ENCODE results near the gene COPE. TPM values are rescaled to one million over a fixed set of nuclear protein-coding genes. Genes with fewer than 3 reads are reported as not detected.

COPE gene
- total RNA-seq, 1 donor from 2014 or later: 192 TPM

- no peaks in the 10 kb centered on the region for H3K9me3 Mint-ChIP-seq (ENCODE audit: low read depth)
- peak within 1 kb of the TSS; percentile 85 for H3K4me3 Mint-ChIP-seq (ENCODE audit: low read depth)
- H3K27me3 Mint-ChIP-seq: peaks cover 4% of the 10 kb centered on the region
- no peaks in the 10 kb centered on the region for H3K36me3 Mint-ChIP-seq (ENCODE audit: insufficient read depth)
- no peak for DNase-seq (ENCODE audit: low spot score, unreplicated experiment)
- TF ChIP-seq, protein P1, sequence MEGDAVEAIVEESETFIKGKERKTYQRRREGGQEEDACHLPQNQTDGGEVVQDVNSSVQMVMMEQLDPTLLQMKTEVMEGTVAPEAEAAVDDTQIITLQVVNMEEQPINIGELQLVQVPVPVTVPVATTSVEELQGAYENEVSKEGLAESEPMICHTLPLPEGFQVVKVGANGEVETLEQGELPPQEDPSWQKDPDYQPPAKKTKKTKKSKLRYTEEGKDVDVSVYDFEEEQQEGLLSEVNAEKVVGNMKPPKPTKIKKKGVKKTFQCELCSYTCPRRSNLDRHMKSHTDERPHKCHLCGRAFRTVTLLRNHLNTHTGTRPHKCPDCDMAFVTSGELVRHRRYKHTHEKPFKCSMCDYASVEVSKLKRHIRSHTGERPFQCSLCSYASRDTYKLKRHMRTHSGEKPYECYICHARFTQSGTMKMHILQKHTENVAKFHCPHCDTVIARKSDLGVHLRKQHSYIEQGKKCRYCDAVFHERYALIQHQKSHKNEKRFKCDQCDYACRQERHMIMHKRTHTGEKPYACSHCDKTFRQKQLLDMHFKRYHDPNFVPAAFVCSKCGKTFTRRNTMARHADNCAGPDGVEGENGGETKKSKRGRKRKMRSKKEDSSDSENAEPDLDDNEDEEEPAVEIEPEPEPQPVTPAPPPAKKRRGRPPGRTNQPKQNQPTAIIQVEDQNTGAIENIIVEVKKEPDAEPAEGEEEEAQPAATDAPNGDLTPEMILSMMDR (IDR thresholded peaks at IDR 0.05; ENCODE audit: unreplicated experiment): no peak
- peak within 1 kb of the TSS; percentile 73 for H3K27ac Mint-ChIP-seq
- peaks cover 10% of the 10 kb centered on the region for H3K4me1 Mint-ChIP-seq (ENCODE audit: low read depth)
These were observed 23.3 kb downstream of the COPE start, which contains the start of gene CERS1 for GRCh38 chr19:18895824-18896341. CERS1 (minus strand) TSS chr19:18896158; CDS start chr19:18896072, 86 bp downstream.

GRCh38 chr19:18895038-18895823, 24.0 kb downstream of the COPE start:
- H3K4me3 Mint-ChIP-seq (ENCODE audit: low read depth): peak overlapping the region; percentile 79
- no peaks in the 10 kb centered on the region for H3K36me3 Mint-ChIP-seq (ENCODE audit: insufficient read depth)
- H3K4me1 Mint-ChIP-seq (ENCODE audit: low read depth): peaks cover 10% of the 10 kb centered on the region
- H3K9me3 Mint-ChIP-seq (ENCODE audit: low read depth): no peaks in the 10 kb centered on the region
- DNase-seq (ENCODE audit: low spot score, unreplicated experiment): peak; percentile 65
- H3K27me3 Mint-ChIP-seq: peaks cover 4% of the 10 kb centered on the region
- TF ChIP-seq, protein P1 (IDR thresholded peaks at IDR 0.05; ENCODE audit: unreplicated experiment): peak; percentile 64
- H3K27ac Mint-ChIP-seq: peak overlapping the region; percentile 73

DNA sequence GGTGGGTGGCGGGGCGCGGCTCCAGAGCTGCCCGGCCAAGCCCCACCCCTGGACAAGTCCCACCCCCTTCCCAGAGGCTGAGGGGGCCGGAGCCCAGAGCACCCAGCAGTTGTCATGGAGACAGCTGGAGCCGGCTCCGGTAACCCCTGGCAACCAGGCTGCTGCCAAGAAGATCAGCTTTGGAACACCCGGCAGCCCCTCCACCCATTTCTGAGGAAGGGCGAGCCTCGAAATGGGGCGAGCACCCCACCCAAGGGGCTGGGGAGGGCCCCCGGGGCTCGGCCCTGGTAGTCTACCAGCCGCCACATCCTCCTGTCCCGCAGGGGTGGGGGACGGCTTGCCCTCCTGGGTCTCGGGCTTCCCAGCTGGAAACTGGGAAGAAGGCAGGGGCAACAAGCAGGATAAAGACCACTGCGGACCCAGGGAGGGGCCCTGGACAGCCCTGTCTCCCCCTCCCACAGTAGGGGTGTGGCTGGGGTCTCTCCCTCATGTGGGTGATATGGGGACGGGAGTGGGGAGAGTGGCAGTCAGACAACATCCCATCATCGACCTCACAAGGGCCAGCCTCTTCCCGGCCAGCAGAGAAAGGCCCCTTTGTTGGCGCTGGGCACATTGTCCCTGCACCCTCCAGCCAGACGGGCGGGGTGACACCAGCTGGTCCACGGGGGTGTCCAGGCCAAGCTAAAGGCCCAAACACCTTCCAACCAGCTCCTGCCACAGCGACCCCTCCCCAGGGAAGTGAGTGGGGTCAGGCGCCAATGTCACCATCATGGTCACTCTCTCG, 24.7 kb downstream of the COPE start:
- Mint-ChIP-seq H3K36me3 (ENCODE audit: insufficient read depth) (peaks cover 1% of the 10 kb centered on the region), H3K9me3 (ENCODE audit: low read depth) (no peaks in the 10 kb centered on the region), H3K27me3 (peaks cover 4% of the 10 kb centered on the region), H3K27ac (no peak overlapping the region), H3K4me1 (ENCODE audit: low read depth) (peaks cover 10% of the 10 kb centered on the region), H3K4me3 (ENCODE audit: low read depth) (peak overlapping the region; percentile 72)
- no peak for DNase-seq (ENCODE audit: low spot score, unreplicated experiment)
- TF ChIP-seq, protein P1 (IDR thresholded peaks at IDR 0.05; ENCODE audit: unreplicated experiment): no peak

DNA sequence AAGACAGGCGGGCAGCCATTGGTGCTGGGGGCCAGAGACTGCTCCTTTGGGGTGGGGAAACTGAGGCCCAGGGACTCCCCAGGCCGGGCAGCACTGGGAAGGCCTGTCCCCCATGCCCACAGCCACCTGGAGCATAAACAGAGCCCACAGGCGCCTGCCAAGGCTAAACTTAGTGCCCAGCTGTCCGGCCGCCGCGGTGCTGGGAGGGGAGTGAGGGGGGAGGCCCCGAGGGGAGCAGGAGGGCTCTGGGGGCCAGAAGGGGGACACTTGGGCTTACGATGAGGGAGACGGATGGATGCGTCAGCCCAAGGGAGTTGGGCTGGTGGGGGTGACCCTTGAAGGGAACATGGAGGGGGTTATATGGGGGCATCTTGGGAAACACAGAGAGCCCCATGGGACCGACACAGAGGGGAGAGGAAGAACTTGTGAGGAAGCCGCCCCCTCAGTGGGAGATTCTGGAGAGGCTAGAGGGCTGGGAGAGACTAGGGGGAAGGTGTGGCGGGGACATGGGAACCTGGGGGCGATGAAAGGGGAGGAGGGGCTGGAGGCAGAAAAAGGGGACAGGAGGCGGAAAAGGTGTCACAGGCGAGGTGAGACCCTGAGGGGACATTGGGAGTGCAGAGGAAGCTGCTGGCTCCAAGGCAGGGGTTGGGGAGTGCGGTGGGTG, 25.5 kb downstream of the COPE start:
- no peak for DNase-seq (ENCODE audit: low spot score, unreplicated experiment)
- TF ChIP-seq, protein P1 (IDR thresholded peaks at IDR 0.05; ENCODE audit: unreplicated experiment): no peak
- Mint-ChIP-seq H3K4me1 (ENCODE audit: low read depth) (peaks cover 10% of the 10 kb centered on the region), H3K27ac (no peak overlapping the region), H3K27me3 (peaks cover 4% of the 10 kb centered on the region), H3K4me3 (ENCODE audit: low read depth) (no peak overlapping the region), H3K9me3 (ENCODE audit: low read depth) (no peaks in the 10 kb centered on the region), H3K36me3 (ENCODE audit: insufficient read depth) (peaks cover 1% of the 10 kb centered on the region)

Data from progenitor cell of endocrine pancreas (in vitro differentiated cells).